GM19468 (cell line): ENCODE data around the gene SLC22A5.

Experiments used
- ATAC-seq: cut with Tn5 transposase; IDR thresholded peaks from one replicate; pipeline ENCODE4 v1.9.1; 2021; ENCODE audit warnings: mild to moderate bottlenecking, moderate library complexity, moderate number of reproducible peaks; ENCODE audit not compliant: unreplicated experiment; ENCODE audit errors: extremely low read depth

The SLC22A5 gene

GRCh38 chr5:132439521-132440089 lies 70.1 kb downstream of the SLC22A5 start:
- ATAC-seq: no peak

GRCh38 chr5:132444061-132444460 lies 74.6 kb downstream of the SLC22A5 start:
- ATAC-seq: no peak
